Esophagus muscularis mucosa (tissue), 3 donors: ENCODE measurements around the gene VGF.

Experiments
- CTCF ChIP-seq, 3 experiments: fragments of 200-600 bp in 2 of 3; fragments of 450-650 bp in 1 of 3; sonication (generic) in 2 of 3; IDR thresholded peaks; one replicate each; pipeline ENCODE4 v1.5.1; 2017 to 2019; ENCODE audit warnings: antibody characterized with exemption in 3 of 3, mild to moderate bottlenecking in 2 of 3, moderate library complexity in 1 of 3
- POLR2AphosphoS5 ChIP-seq, 2 donors: sonication (generic); formaldehyde crosslinking; IDR thresholded peaks; one replicate each; pipeline ENCODE4 v1.6.1; 2017; ENCODE audit warnings: antibody characterized with exemption in 2 of 2

GRCh38 chr7:101207459-101207858 is 42.1 kb upstream of the VGF start:
- TF ChIP-seq CTCF (IDR thresholded peaks at IDR 0.05) = no peak
- no peak for TF ChIP-seq POLR2AphosphoS5 (IDR thresholded peaks at IDR 0.05)
